DMS114 treated with DMSO at 0.1 percent for 48 hours (cell line): Measurements from ENCODE around the gene RNPEP.
"Not testable (repeated sequence)": the region's sequence is repeated elsewhere in the genome, so short reads cannot be mapped to it uniquely, and the experiment has no call there.

Source experiments
- DNase-seq: peaks from one replicate; lab custom pipeline; 2025; ENCODE audit not compliant: unreplicated experiment; lab: John Stamatoyannopoulos, UW

RNPEP gene

GRCh38 chr1:201962382-201962781, 20.1 kb upstream of the RNPEP start:
- DNase-seq, result not testable (repeated sequence)

- DNase-seq, result no peak
Measured at GRCh38 chr1:201964261-201964660, 18.2 kb upstream of the RNPEP start.

- DNase-seq, result no peak
Measured at GRCh38 chr1:201966171-201966570, 16.3 kb upstream of the RNPEP start.

- no peak for DNase-seq
Measured at GRCh38 chr1:201968202-201968925, 14.1 kb upstream of the RNPEP start.

GRCh38 chr1:201970334-201971159, 11.9 kb upstream of the RNPEP start:
- DNase-seq, result no peak

GRCh38 chr1:201982082-201982622, 296 bp upstream of the RNPEP start:
- DNase-seq, result peak; percentile 16

- DNase-seq, result no peak
Measured at GRCh38 chr1:201983380-201983805, 945 bp downstream of the RNPEP start.

GRCh38 chr1:201984446-201984845, 2.0 kb downstream of the RNPEP start:
- DNase-seq, result no peak

GRCh38 chr1:201985355-201985754, 2.9 kb downstream of the RNPEP start:
- DNase-seq, result no peak

GRCh38 chr1:201988601-201989000, 6.2 kb downstream of the RNPEP start:
- DNase-seq, result no peak

GRCh38 chr1:201989354-201990128, 7.1 kb downstream of the RNPEP start:
- DNase-seq, result no peak

- DNase-seq, result no peak
Measured at GRCh38 chr1:201990427-201990826, 8.0 kb downstream of the RNPEP start.

GRCh38 chr1:201999625-202000238, 17.3 kb downstream of the RNPEP start:
- DNase-seq, result peak; percentile 30

- DNase-seq, result no peak
Measured at GRCh38 chr1:202002507-202002906, 20.1 kb downstream of the RNPEP start.

GRCh38 chr1:202004711-202005110, 22.3 kb downstream of the RNPEP start:
- no peak for DNase-seq

- DNase-seq, result no peak
Measured at GRCh38 chr1:202005958-202006357, 23.5 kb downstream of the RNPEP start.

GRCh38 chr1:202007304-202007703, 24.9 kb downstream of the RNPEP start:
- DNase-seq, result no peak

GRCh38 chr1:202007805-202008489, 25.5 kb downstream of the RNPEP start:
- DNase-seq, result no peak

- peak; percentile 61 for DNase-seq
Measured at GRCh38 chr1:202009326-202010179, 27.1 kb downstream of the RNPEP start.
